Effector memory CD8-positive, alpha-beta T cell (primary cell): ENCODE data around the gene MPHOSPH6.
"Not testable (repeated sequence)": the region's sequence is repeated elsewhere in the genome, so short reads cannot be mapped to it uniquely, and the experiment has no call there.

Experiments
- ATAC-seq: fragments of 150-1000 bp; cut with Tn5 transposase; replicated peaks from 2 replicates; pipeline ENCODE4 v1.10.0; 2021; ENCODE audit warnings: mild to moderate bottlenecking, moderate library complexity
- DNase-seq, 3 experiments: peaks; one replicate each; pipeline ENCODE4 v3.0.0; 2021
- H3K27ac Mint-ChIP-seq, 2 donors: one replicate each; pipeline ENCODE4 v1.8.0; 2022; ENCODE audit warnings: mild to moderate bottlenecking in 2 of 2, mixed read lengths in 2 of 2, moderate library complexity in 2 of 2
- H3K27me3 Mint-ChIP-seq, 2 donors: one replicate each; pipeline ENCODE4 v1.8.0; 2022; ENCODE audit warnings: mixed read lengths in 2 of 2
- H3K36me3 Mint-ChIP-seq: one replicate; pipeline ENCODE4 v1.8.0; 2022; ENCODE audit warnings: mild to moderate bottlenecking, moderate library complexity, mixed read lengths; ENCODE audit not compliant: insufficient read depth
- H3K4me1 Mint-ChIP-seq, 2 donors: one replicate each; pipeline ENCODE4 v1.8.0; 2022; ENCODE audit warnings: low read depth in 2 of 2, mixed read lengths in 2 of 2
- H3K4me3 Mint-ChIP-seq, 2 donors: one replicate each; pipeline ENCODE4 v1.8.0; 2022; ENCODE audit warnings: mild to moderate bottlenecking in 2 of 2, mixed read lengths in 2 of 2, moderate library complexity in 2 of 2
- H3K9me3 Mint-ChIP-seq, 2 donors: one replicate each; pipeline ENCODE4 v1.8.0; 2022; ENCODE audit warnings: mixed read lengths in 2 of 2

Gene MPHOSPH6

DNA sequence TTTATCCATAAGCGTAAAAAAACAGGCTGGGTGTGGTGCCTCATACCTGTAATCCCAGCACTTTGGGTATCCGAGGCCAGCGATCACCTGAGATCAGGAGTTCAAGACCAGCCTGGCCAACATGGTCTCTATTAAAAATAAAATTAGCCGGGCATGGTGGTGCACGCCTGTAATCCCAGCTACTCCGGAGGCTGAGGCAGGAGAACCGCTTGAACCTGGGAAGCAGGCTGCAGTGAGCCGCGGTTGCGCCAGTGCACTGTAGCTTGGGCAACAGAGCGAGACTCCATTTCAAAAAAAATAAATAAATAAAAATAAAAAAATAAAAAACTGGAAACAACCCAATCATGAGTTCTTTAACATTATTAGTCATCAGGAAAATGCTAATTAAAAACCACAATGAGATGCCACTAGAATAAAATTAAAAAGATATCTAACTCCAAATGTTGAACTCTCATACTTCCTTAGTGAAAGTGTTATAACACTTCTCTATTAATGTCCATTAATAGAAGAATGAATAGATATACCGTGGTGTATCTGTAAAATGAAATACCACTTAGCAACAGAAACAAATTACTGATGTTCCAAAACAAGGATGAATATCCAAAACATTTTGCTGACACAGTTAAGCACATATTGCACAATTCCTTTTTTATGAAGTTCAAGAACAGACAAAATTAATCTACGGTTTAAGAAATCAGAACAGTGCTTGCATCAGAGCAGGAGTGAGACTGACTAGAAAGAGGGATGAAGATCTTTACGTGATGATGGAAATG is 13.1 kb downstream of the MPHOSPH6 start:
- DNase-seq (no peak), ATAC-seq (no peak)
- Mint-ChIP-seq H3K4me1 (peaks cover 7 to 14% of the 10 kb centered on the region in 2 donors), H3K36me3 (peaks cover 15% of the 10 kb centered on the region), H3K27ac (peak overlapping the region in 1 of 2 donors; percentile 3), H3K4me3 (no peak overlapping the region), H3K9me3 (no peaks in the 10 kb centered on the region), H3K27me3 (no peaks in the 10 kb centered on the region)

DNA sequence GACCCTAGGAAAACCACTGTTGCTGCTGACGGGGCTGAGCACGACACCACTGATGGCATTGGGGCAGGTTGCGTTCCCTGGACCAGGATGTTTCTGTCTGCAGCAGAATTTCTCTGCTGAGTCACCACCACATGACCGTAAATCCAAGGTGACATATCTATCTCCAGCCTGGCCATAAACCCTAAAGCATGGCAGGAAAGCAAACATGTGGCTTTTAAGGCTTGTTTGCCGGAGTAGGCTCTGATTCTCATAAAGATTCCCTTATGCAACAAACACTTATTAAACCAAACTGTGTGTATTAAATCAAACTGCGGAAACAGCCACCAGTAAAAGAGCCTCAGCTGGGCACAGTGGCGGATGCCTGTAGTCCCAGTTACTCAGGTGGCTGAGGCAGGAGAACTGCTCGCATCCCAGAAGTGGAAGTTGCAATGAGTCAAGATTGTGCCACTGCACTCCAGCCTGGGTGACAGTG is 17.3 kb downstream of the MPHOSPH6 start:
- ATAC-seq (no peak), DNase-seq (no peak)
- Mint-ChIP-seq H3K9me3 (no peaks in the 10 kb centered on the region), H3K36me3 (peaks cover 22% of the 10 kb centered on the region), H3K4me1 (peaks cover 5 to 11% of the 10 kb centered on the region in 2 donors), H3K27me3 (no peaks in the 10 kb centered on the region), H3K27ac (no peak overlapping the region), H3K4me3 (no peak overlapping the region)

DNA sequence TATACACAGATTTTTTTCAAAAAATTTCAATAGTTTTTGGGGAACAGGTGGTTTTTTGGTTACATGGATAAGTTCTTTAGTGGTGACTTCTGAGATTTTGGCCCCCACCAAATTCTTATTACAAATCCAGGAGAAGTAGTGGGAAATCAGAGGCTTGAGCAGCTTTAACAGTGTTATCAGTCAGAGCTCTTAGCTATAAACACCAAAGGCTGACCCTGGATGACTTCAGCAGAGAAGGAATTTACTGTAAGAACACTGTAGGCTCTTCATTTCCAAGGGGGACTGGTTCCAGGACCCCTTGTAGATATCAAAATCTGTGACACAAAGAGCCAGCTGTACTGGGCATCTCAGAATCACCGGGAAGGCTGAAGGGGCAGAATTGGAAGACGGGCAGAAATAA is 17.8 kb downstream of the MPHOSPH6 start:
- DNase-seq (no peak), ATAC-seq (no peak)
- no peak overlapping the region for H3K4me3 Mint-ChIP-seq
- no peaks in the 10 kb centered on the region for H3K9me3 Mint-ChIP-seq
- H3K36me3 Mint-ChIP-seq = peaks cover 23% of the 10 kb centered on the region
- peaks cover under 1 to 8% of the 10 kb centered on the region in 2 donors for H3K4me1 Mint-ChIP-seq
- H3K27ac Mint-ChIP-seq = no peak overlapping the region
- no peaks in the 10 kb centered on the region for H3K27me3 Mint-ChIP-seq

DNA sequence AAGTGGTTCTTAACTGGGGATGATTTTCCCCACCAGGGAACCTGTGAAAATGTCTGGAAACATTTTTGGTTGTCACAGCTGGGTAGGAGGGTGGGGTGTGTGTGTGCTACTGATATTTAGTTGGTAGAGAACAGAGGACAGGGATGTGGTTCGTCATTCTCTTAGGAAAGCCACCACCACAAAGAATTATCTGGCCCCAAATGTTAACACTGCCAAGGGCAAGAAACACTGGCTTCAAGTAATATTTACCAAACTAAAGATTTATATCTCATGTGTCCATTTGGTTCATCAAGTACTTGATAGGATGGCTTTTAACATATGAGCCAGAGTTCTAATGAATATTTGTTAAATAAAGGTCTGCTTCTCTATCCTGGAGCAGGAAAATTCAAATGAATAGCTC is 19.5 kb downstream of the MPHOSPH6 start:
- no peaks in the 10 kb centered on the region for H3K27me3 Mint-ChIP-seq
- no peak for DNase-seq
- H3K36me3 Mint-ChIP-seq = peaks cover 24% of the 10 kb centered on the region
- H3K9me3 Mint-ChIP-seq = no peaks in the 10 kb centered on the region
- no peak overlapping the region for H3K4me3 Mint-ChIP-seq
- no peak for ATAC-seq
- H3K27ac Mint-ChIP-seq = no peak overlapping the region
- H3K4me1 Mint-ChIP-seq = peaks cover 0 to 7% of the 10 kb centered on the region in 2 donors

DNA sequence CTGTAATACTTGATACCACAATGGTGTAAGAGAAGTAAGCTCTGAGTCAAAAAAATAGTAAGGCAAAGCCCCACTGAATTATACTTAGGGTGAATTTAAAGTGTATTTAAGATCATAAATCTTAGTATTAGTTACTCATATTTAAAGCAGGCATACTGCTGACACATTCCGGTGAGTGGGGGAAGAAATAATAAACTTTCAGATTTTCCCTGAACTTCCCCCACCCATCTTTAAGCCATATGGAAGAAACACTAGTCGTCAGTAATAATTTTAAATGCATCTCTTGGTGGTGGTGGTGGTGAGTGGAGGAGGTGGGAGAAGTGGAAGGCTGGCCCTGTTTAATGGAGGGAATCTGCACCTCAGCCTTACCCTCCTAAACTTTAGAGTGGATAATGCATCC is 20.5 kb downstream of the MPHOSPH6 start:
- H3K36me3 Mint-ChIP-seq = peaks cover 22% of the 10 kb centered on the region
- no peak overlapping the region for H3K4me3 Mint-ChIP-seq
- no peak for DNase-seq
- ATAC-seq = no peak
- peaks cover 0 to 7% of the 10 kb centered on the region in 2 donors for H3K4me1 Mint-ChIP-seq
- H3K27ac Mint-ChIP-seq = no peak overlapping the region
- H3K9me3 Mint-ChIP-seq = no peaks in the 10 kb centered on the region
- H3K27me3 Mint-ChIP-seq = no peaks in the 10 kb centered on the region

DNA sequence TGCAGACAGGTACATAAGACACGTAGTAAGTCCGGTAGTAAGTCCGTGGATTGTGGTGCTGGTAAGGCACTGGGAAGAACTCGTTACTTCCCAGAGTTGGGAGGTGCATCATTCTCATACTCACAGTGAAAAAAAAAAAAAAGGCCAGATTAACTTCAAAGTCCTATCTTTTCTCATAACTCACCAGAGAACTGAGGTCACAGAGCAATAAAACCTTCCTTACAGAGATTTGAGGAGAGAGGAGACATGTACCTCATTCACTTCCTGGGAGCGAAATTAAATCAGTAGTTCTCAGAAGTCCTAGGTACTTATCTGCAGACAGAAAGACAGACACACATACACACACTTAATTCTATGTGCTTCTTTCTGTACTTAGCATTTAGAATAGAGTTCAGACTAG is 22.5 kb downstream of the MPHOSPH6 start:
- DNase-seq = no peak
- no peak overlapping the region for H3K4me3 Mint-ChIP-seq
- H3K27ac Mint-ChIP-seq = no peak overlapping the region
- no peaks in the 10 kb centered on the region for H3K4me1 Mint-ChIP-seq
- no peaks in the 10 kb centered on the region for H3K27me3 Mint-ChIP-seq
- no peak for ATAC-seq
- peaks cover 22% of the 10 kb centered on the region for H3K36me3 Mint-ChIP-seq
- H3K9me3 Mint-ChIP-seq = no peaks in the 10 kb centered on the region

DNA sequence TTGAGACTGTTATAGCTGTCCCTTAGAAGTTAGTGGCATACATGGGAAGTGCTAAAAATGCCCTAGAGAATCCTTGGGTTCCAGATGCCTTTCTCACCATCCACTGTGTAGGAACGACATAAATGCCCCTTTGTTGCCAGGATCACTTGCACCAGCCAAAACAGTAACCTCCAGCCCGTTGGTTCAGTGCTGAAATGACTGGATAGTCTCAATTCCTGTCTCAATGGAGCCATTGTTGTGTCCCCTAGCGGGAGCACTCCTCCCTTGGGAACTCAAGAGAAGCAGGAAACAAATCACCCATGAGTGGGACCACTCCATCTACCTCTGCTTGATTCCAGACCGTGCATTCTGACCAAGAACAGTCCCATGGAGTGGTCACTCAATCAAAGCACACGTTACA is 23.1 kb downstream of the MPHOSPH6 start:
- H3K4me3 Mint-ChIP-seq = no peak overlapping the region
- H3K4me1 Mint-ChIP-seq = no peaks in the 10 kb centered on the region
- no peaks in the 10 kb centered on the region for H3K27me3 Mint-ChIP-seq
- peaks cover 22% of the 10 kb centered on the region for H3K36me3 Mint-ChIP-seq
- H3K9me3 Mint-ChIP-seq = no peaks in the 10 kb centered on the region
- no peak for ATAC-seq
- no peak overlapping the region for H3K27ac Mint-ChIP-seq
- no peak for DNase-seq

DNA sequence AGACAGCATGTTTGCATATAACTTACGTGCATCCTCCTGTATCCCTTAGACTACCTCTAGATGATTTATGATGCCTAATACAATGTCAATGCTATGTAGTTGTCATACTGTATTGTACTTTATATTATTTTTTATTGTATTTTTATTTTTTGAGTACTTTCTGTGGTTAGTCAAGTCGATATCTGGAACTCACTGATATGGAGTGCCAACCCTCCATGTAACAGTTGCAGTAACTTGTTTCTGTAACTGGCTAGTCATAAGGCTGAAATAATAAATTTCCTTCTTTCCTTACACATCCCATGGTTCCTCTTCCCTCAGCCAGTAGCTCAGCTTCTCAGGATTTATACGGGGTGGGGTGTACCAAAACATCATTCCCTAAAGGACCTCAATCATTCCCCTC is 23.5 kb downstream of the MPHOSPH6 start:
- H3K27me3 Mint-ChIP-seq = no peaks in the 10 kb centered on the region
- no peak for DNase-seq
- H3K9me3 Mint-ChIP-seq = no peaks in the 10 kb centered on the region
- no peak overlapping the region for H3K4me3 Mint-ChIP-seq
- peaks cover 0 to 1% of the 10 kb centered on the region in 2 donors for H3K4me1 Mint-ChIP-seq
- H3K27ac Mint-ChIP-seq = no peak overlapping the region
- peaks cover 22% of the 10 kb centered on the region for H3K36me3 Mint-ChIP-seq
- ATAC-seq = no peak

DNA sequence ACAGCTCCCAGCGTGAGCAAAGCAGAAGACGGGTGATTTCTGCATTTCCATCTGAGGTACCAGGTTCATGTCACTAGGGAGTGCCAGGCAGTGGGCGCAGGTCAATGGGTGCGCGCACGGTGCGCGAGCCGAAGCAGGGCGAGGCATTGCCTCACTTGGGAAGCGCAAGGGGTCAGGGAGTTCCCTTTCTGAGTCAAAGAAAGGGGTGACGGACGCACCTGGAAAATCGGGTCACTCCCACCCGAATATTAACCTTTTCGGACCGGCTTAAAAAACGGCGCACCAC is 30.8 kb downstream of the MPHOSPH6 start:
- not testable (repeated sequence) for H3K4me1 Mint-ChIP-seq, ATAC-seq, H3K9me3 Mint-ChIP-seq, DNase-seq, H3K27me3 Mint-ChIP-seq, H3K36me3 Mint-ChIP-seq
- H3K27ac Mint-ChIP-seq = peak overlapping the region in 1 of 2 donors; percentile 44
- H3K4me3 Mint-ChIP-seq = peak overlapping the region; percentile 44 to 71

DNA sequence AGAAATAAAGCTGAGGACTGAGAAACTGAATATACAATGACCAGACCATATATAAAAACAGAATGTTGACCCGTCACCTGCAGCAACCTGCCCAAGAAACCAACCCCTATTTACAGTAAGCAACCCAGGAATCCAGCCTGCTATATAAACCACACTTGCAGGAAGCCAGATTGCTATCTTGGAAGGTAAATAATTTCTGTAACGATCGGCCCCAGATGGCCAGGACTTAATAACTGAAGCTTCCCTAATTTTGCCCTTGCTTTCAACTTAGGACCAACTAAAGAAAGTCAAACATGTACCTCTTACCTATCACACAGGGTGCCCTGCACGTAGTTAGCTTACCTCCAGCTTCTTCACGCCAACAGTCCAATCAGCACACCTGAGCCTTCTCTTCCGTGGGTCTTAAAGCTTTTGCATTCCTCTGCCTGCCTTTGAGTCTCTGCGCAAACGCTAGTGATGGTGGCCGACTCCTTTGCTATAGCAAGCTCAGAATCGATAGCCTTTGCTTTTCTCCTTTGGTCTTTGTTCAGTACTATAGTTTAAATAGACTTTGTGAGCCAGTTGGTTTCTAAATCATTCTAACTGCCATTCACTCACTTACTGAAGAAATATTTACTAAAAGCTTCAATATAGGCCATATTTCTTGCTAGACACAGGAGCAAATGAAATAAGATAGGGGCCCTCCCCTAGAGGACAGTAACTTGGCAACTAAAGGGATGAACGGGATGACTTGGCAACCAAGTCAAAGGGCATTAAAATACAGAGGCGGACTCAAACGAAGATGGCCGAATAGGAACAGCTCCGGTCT is 31.3 kb downstream of the MPHOSPH6 start:
- DNase-seq (no peak), ATAC-seq (no peak)
- Mint-ChIP-seq H3K9me3 (no peaks in the 10 kb centered on the region), H3K4me1 (peaks cover 6 to 10% of the 10 kb centered on the region in 2 donors), H3K4me3 (peak overlapping the region; percentile 44 to 71), H3K36me3 (no peaks in the 10 kb centered on the region), H3K27me3 (no peaks in the 10 kb centered on the region), H3K27ac (peak overlapping the region in 1 of 2 donors; percentile 44)

DNA sequence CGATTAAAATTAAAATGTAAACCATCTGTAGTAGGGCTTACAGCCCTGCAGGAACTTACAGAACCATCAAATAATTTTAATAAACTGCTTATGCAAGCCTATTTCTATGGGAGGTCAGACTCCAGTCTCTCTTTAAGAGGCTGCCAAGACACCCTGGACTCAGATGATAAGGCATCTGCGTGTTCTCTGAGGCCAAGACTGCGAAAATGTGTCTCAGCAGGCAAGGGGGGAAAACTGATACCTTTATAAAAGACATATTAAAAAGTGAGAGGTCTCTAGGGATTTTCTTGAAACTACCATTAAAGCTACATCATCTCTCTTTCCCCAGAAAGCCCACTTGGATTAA is 32.2 kb downstream of the MPHOSPH6 start:
- H3K9me3 Mint-ChIP-seq = no peaks in the 10 kb centered on the region
- H3K27me3 Mint-ChIP-seq = no peaks in the 10 kb centered on the region
- no peak for DNase-seq
- no peak overlapping the region for H3K27ac Mint-ChIP-seq
- H3K4me3 Mint-ChIP-seq = no peak overlapping the region
- no peak for ATAC-seq
- peaks cover 8 to 13% of the 10 kb centered on the region in 2 donors for H3K4me1 Mint-ChIP-seq
- H3K36me3 Mint-ChIP-seq = no peaks in the 10 kb centered on the region

DNA sequence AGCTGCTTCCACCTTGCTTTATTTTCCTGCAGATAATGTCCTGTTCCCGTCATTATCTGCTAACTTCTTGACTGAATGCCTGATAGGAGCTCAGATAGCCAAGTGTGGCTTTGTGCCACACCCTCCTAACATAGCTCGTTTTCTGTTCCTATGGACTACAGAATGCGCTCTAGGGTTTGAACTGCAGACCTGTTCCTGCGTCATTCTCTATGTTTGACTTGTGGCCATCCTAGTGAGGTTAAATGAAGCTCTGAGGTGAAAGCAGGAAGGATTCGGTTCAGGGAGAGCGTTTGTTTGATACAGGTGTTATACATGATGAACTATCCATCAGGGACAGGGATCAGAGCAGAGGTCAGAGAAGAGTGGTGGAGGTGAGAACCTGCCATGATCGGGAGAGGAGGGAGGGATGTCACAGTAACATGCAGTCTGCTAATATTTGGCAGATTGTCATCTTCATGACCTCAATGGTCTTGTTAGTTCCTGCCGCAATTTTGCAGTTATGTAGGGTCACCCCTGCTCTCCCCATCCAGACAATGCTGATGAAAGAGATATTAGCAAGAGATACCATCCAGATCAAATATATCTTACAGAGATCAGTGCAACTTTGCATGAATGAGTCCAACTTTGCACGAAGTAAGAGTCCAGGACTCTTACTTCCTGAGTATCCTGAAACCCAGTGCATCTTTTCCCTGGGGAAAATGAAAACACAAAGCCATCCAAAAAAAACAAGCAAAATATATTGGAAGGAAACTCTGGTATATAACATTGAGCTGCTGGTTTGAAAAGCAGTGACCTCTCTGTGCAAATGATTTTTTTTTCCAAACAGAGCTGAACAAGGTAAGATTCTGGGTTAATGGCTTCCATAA is 32.8 kb downstream of the MPHOSPH6 start:
- DNase-seq (no peak), ATAC-seq (no peak)
- peaks cover 8 to 13% of the 10 kb centered on the region in 2 donors for H3K4me1 Mint-ChIP-seq
- no peaks in the 10 kb centered on the region for H3K27me3 Mint-ChIP-seq
- H3K27ac Mint-ChIP-seq = no peak overlapping the region
- H3K36me3 Mint-ChIP-seq = no peaks in the 10 kb centered on the region
- no peaks in the 10 kb centered on the region for H3K9me3 Mint-ChIP-seq
- no peak overlapping the region for H3K4me3 Mint-ChIP-seq

DNA sequence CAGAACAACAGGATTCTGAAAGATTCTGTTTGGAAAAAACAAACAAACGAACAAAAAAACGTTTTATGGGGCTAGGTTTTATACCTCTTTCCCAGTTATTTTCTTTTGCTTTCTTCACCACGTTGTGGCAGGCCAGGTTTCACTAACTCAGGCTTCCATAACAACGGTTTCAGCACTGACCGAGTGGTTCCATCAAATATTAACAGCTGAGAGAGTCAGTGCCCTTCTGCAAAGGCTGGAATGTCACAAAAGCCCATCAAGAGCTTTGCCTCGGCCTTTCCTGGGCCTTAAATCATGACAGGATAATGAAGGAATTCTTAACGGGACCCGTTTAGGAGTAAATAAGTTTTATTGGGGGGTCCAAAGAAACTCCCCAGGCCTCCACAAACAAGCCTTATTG is 34.2 kb downstream of the MPHOSPH6 start:
- H3K4me3 Mint-ChIP-seq = no peak overlapping the region
- H3K27ac Mint-ChIP-seq = no peak overlapping the region
- H3K27me3 Mint-ChIP-seq = no peaks in the 10 kb centered on the region
- no peak for ATAC-seq
- no peaks in the 10 kb centered on the region for H3K9me3 Mint-ChIP-seq
- no peaks in the 10 kb centered on the region for H3K36me3 Mint-ChIP-seq
- DNase-seq = no peak
- peaks cover 8 to 12% of the 10 kb centered on the region in 2 donors for H3K4me1 Mint-ChIP-seq
